COLO668 (cell line): ENCODE measurements around the gene RUVBL1.

Experiments
- DNase-seq: peaks from one replicate; lab custom pipeline; 2025; ENCODE audit not compliant: unreplicated experiment; lab: John Stamatoyannopoulos, UW

The RUVBL1 gene

GRCh38 chr3:128036119-128036518, 87.5 kb downstream of the RUVBL1 start:
- no peak for DNase-seq

- no peak for DNase-seq
These were observed 90.5 kb downstream of the RUVBL1 start for GRCh38 chr3:128033102-128033501.
